ENCODE data around the gene RXRA. TPM values are rescaled to one million over a fixed set of nuclear protein-coding genes. Genes with fewer than 3 reads are reported as not detected.

The RXRA gene
- polyA plus RNA-seq, 1 experiment, result 5.3 TPM

GRCh38 chr9:134318481-134318891, 7.8 kb upstream of the RXRA start:
- TF ChIP-seq CTCF (IDR thresholded peaks at IDR 0.05; ENCODE audit: low read depth, low read length), result no peak
- ChIA-PET POLR2A (interaction anchor here (0.6 to 0.7 kb wide), 2 partner anchors 76 to 149 kb away, joined by 4 read pairs; no protein-coding TSS in a partner anchor), CTCF (interaction anchor here (1.5 kb wide), 1 partner anchor 86 kb away, joined by 3 read pairs; no protein-coding TSS in a partner anchor)
- Histone ChIP-seq H3K27ac (ENCODE audit: low read depth, low read length) (no peak overlapping the region), H3K27me3 (ENCODE audit: control insufficient read depth, insufficient read depth, low read length) (peaks cover 2% of the 10 kb centered on the region), H3K4me3 (ENCODE audit: low read depth, low read length) (no peak overlapping the region), H3K9me3 (ENCODE audit: control insufficient read depth, insufficient read depth, low read length) (peaks cover 2% of the 10 kb centered on the region)
- DNase-seq (ENCODE audit: low read depth, low spot score), result no peak

- CTCF ChIA-PET, result no interaction called here
Observed at GRCh38 chr9:134318941-134319305, 7.3 kb upstream of the RXRA start.

GRCh38 chr9:134319306-134320125, 6.7 kb upstream of the RXRA start:
- Histone ChIP-seq H3K27me3 (ENCODE audit: control insufficient read depth, insufficient read depth, low read length) (peaks cover 2% of the 10 kb centered on the region), H3K4me3 (ENCODE audit: low read depth, low read length) (no peak overlapping the region), H3K27ac (ENCODE audit: low read depth, low read length) (no peak overlapping the region), H3K9me3 (ENCODE audit: control insufficient read depth, insufficient read depth, low read length) (no peaks in the 10 kb centered on the region; the same call in 1 of the 2 replicates)
- POLR2A ChIA-PET, result no interaction called here
- CTCF ChIA-PET, result no interaction called here
- DNase-seq (ENCODE audit: low read depth, low spot score), result no peak
- TF ChIP-seq CTCF (IDR thresholded peaks at IDR 0.05; ENCODE audit: low read depth, low read length), result no peak

More at GRCh38 chr9:134318941-134319305, 7.3 kb upstream of the RXRA start:
- no peak for TF ChIP-seq CTCF (IDR thresholded peaks at IDR 0.05; ENCODE audit: low read depth, low read length)
- POLR2A ChIA-PET, result no interaction called here
- no peak overlapping the region for H3K27ac ChIP-seq (ENCODE audit: low read depth, low read length)
- peaks cover 2% of the 10 kb centered on the region for H3K27me3 ChIP-seq (ENCODE audit: control insufficient read depth, insufficient read depth, low read length)
- no peak overlapping the region for H3K4me3 ChIP-seq (ENCODE audit: low read depth, low read length)
- no peak for DNase-seq (ENCODE audit: low read depth, low spot score)
- no peaks in the 10 kb centered on the region; the same call in 1 of the 2 replicates for H3K9me3 ChIP-seq (ENCODE audit: control insufficient read depth, insufficient read depth, low read length)

- H3K9me3 ChIP-seq (ENCODE audit: control insufficient read depth, insufficient read depth, low read length), result no peaks in the 10 kb centered on the region; the same call in 1 of the 2 replicates
- DNase-seq (ENCODE audit: low read depth, low spot score), result no peak
- no peak overlapping the region for H3K4me3 ChIP-seq (ENCODE audit: low read depth, low read length)
- CTCF ChIA-PET, result interaction anchor here (1.1 kb wide), 1 partner anchor 149 kb away, joined by 7 read pairs; no protein-coding TSS in a partner anchor
- POLR2A ChIA-PET, result interaction anchor here (0.6 kb wide), 1 partner anchor 100 kb away, joined by 3 read pairs; no protein-coding TSS in a partner anchor
- no peak for TF ChIP-seq CTCF (IDR thresholded peaks at IDR 0.05; ENCODE audit: low read depth, low read length)
- H3K27ac ChIP-seq (ENCODE audit: low read depth, low read length), result no peak overlapping the region
- peaks cover 2% of the 10 kb centered on the region for H3K27me3 ChIP-seq (ENCODE audit: control insufficient read depth, insufficient read depth, low read length)
Observed at GRCh38 chr9:134320126-134320867, 6.0 kb upstream of the RXRA start.
